MM.1S (cell line): ENCODE measurements around the gene ALDH18A1.

Experiments used
- CTCF ChIP-seq: fragments of 300-600 bp; sonication (generic); IDR thresholded peaks from 2 replicates; pipeline ENCODE4 v1.5.1; 2016; ENCODE audit warnings: antibody characterized with exemption, low read length, mixed read lengths
- EZH2 ChIP-seq: fragments of 300-600 bp; sonication (generic); optimal IDR thresholded peaks from 2 replicates; pipeline ENCODE3; 2017; ENCODE audit warnings: low read depth, mild to moderate bottlenecking, antibody characterized with exemption, low read length, mixed read lengths

GRCh38 chr10:95571390-95571789 lies 85.1 kb downstream of the ALDH18A1 start:
- TF ChIP-seq CTCF, result no peak
- TF ChIP-seq EZH2, result no peak
